ENCODE results near the gene SPSB1.

- TF ChIP-seq CSDC2 (CRISPR knock-in tag; IDR thresholded peaks at IDR 0.05), result no peak
- TF ChIP-seq, protein P1, sequence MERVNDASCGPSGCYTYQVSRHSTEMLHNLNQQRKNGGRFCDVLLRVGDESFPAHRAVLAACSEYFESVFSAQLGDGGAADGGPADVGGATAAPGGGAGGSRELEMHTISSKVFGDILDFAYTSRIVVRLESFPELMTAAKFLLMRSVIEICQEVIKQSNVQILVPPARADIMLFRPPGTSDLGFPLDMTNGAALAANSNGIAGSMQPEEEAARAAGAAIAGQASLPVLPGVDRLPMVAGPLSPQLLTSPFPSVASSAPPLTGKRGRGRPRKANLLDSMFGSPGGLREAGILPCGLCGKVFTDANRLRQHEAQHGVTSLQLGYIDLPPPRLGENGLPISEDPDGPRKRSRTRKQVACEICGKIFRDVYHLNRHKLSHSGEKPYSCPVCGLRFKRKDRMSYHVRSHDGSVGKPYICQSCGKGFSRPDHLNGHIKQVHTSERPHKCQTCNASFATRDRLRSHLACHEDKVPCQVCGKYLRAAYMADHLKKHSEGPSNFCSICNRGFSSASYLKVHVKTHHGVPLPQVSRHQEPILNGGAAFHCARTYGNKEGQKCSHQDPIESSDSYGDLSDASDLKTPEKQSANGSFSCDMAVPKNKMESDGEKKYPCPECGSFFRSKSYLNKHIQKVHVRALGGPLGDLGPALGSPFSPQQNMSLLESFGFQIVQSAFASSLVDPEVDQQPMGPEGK (CRISPR knock-in tag; IDR thresholded peaks at IDR 0.05; ENCODE audit: borderline replicate concordance), result no peak
- no peak for TF ChIP-seq GLIS3 (CRISPR knock-in tag; IDR thresholded peaks at IDR 0.05)
- no peak for TF ChIP-seq ISL1 (CRISPR knock-in tag; IDR thresholded peaks at IDR 0.05)
- no peak for TF ChIP-seq TOX (CRISPR knock-in tag; IDR thresholded peaks at IDR 0.05; ENCODE audit: borderline replicate concordance)
- TF ChIP-seq OSR1 (CRISPR knock-in tag; IDR thresholded peaks at IDR 0.05), result no peak
These were observed 17.5 kb upstream of the SPSB1 start for GRCh38 chr1:9275161-9275560.
